Colonic mucosa (tissue), 4 donors: ENCODE results near the gene C1QTNF7. TPM values are rescaled to one million over a fixed set of nuclear protein-coding genes. Genes with fewer than 3 reads are reported as not detected.

Experiments used
- DNase-seq: peaks from one replicate; pipeline ENCODE4 v3.0.0-alpha.2; 2020
- H3K27ac ChIP-seq: fragments of 200-600 bp; one replicate; pipeline ENCODE4 v1.8.0; 2021
- H3K27me3 ChIP-seq: fragments of 200-600 bp; one replicate; pipeline ENCODE4 v1.8.0; 2021
- H3K36me3 ChIP-seq: fragments of 200-600 bp; one replicate; pipeline ENCODE4 v1.8.0; 2021
- H3K4me1 ChIP-seq: fragments of 200-600 bp; one replicate; pipeline ENCODE4 v1.8.0; 2021; ENCODE audit warnings: mild to moderate bottlenecking
- H3K4me3 ChIP-seq: fragments of 200-600 bp; one replicate; pipeline ENCODE4 v1.8.0; 2021
- H3K9ac ChIP-seq, 2 donors: one replicate each; pipeline ENCODE4 v1.7.0; 2013; ENCODE audit warnings: control low read depth in 2 of 2, low read depth in 2 of 2, low read length in 2 of 2
- H3K9me3 ChIP-seq: fragments of 200-600 bp; one replicate; pipeline ENCODE4 v1.8.0; 2021
- CTCF ChIP-seq: fragments of 200-600 bp; IDR thresholded peaks from one replicate; pipeline ENCODE4 v1.8.0; 2022; ENCODE audit warnings: antibody characterized with exemption, mild to moderate bottlenecking
- intact Hi-C: fragments of 100-400 bp; cut with DNase I; formaldehyde crosslinking; loops from one replicate; pipeline ENCODE4 v1.14.1; 2022
- total RNA-seq, 2 donors: library from RNA; stranded (reverse); fragmentation: NEBNext Ultra II Directional in 1 of 2; extraction: Animal tissue kit (Norgen Biotek cat#: 25700) in 1 of 2; gene quantifications; one replicate each; pipeline ENCODE4 v1.2.1, GENCODE V29; 2021
- donor health status: healthy.
- donor health status: DM: no; HTN: no; CAD: no.
- donor health status: DM: no; HTN: no; CAD: no.

The C1QTNF7 gene
- total RNA-seq, 2 donors from 2014 or later = 0.94 to 4.2 TPM

DNA sequence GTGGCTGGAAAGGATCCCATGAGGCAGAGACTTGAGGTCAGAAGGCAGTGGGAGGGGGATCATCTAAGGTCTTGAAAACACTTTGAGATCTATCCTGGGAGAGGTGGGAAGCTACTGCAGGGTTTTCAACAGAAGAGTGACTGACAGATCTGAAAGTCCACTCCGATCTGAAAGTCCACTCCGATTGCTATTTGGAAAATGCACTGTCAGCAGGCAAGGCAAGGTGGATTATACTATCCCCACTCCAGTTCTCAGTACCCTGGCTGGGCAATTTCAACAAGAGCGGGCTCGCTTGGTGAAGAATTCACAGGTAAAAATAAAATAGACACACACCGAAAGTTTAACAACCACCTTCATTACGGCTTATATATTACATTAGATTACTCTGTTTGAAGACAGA, 42.3 kb upstream of the C1QTNF7 start:
- intact Hi-C loops = no loop called here
- no peak for DNase-seq
- Histone ChIP-seq H3K9ac (no peak overlapping the region), H3K36me3 (no peaks in the 10 kb centered on the region), H3K4me1 (no peaks in the 10 kb centered on the region), H3K27ac (no peak overlapping the region), H3K4me3 (no peak overlapping the region), H3K27me3 (no peaks in the 10 kb centered on the region), H3K9me3 (no peaks in the 10 kb centered on the region)
- no peak for TF ChIP-seq CTCF

DNA sequence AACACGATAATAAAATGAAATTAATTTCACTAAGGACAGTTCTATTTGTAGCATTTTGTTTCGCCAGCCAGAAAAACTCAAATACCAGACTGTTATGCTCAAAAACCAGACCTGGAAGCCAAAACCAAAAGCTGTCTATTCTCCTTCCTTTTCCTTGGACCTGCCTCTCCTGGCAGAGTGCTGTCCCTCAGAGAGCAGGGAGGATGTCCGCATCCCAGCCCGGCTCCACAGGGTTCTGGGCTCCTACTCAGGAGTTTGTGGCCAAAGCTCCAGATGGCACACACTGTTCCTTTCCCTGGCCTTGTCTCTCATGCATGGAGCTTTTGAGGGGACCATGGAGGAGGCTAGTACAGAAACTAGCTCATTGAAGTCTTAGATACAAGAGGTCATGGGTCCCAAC, 41.9 kb upstream of the C1QTNF7 start:
- TF ChIP-seq CTCF = no peak
- intact Hi-C loops = no loop called here
- no peak overlapping the region for H3K4me3 ChIP-seq
- H3K36me3 ChIP-seq = no peaks in the 10 kb centered on the region
- no peak overlapping the region for H3K9ac ChIP-seq
- no peak for DNase-seq
- H3K4me1 ChIP-seq = no peaks in the 10 kb centered on the region
- no peak overlapping the region for H3K27ac ChIP-seq
- no peaks in the 10 kb centered on the region for H3K27me3 ChIP-seq
- H3K9me3 ChIP-seq = no peaks in the 10 kb centered on the region

- Histone ChIP-seq H3K36me3 (no peaks in the 10 kb centered on the region), H3K4me1 (no peaks in the 10 kb centered on the region), H3K27ac (no peak overlapping the region), H3K27me3 (no peaks in the 10 kb centered on the region), H3K9me3 (no peaks in the 10 kb centered on the region), H3K9ac (no peak overlapping the region), H3K4me3 (no peak overlapping the region)
- intact Hi-C loops = no loop called here
- DNase-seq = no peak
- TF ChIP-seq CTCF = no peak
These were observed 37.3 kb upstream of the C1QTNF7 start for GRCh38 chr4:15390494-15390893.

DNA sequence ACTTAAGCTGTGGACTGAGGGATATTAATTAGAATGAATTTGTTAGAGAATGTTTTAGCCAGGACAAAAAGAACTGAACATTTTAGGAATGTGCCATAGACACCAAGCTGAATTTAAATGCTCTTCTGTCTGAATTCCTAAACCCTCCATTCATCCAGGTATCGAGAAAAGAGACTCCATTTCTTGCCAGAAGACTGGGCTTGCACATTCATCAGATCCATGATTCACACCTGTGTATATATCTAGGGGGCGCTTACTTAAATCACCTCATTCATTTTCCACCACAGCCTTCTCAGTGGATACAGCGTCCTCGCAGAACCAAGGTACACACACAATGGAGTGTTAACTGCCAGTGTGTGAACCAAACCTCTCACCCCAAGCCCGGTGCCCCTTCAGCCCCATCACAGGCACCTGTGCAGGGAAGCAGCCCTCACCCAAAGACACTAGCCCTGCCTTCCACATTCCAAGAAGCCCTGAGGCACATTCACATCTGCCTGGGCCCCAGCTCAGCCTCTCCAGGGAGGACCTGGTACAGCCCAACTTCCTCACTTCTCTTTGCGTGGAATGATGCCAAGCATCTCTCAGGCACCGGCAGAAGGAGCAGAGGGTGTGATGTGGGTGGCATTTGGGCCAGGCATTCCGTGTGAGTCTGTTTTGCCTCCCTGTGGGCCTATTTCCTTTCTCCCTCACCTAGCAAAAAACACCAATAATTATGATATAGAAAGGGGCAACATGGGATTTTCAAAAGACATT, 35.6 kb upstream of the C1QTNF7 start:
- H3K4me3 ChIP-seq = no peak overlapping the region
- H3K4me1 ChIP-seq = no peaks in the 10 kb centered on the region
- no peaks in the 10 kb centered on the region for H3K27me3 ChIP-seq
- no peak for DNase-seq
- H3K9me3 ChIP-seq = no peaks in the 10 kb centered on the region
- H3K9ac ChIP-seq = no peak overlapping the region
- TF ChIP-seq CTCF = no peak
- no peak overlapping the region for H3K27ac ChIP-seq
- intact Hi-C loops = no loop called here
- H3K36me3 ChIP-seq = no peaks in the 10 kb centered on the region

GRCh38 chr4:15395311-15395710, 32.5 kb upstream of the C1QTNF7 start:
- Histone ChIP-seq H3K27me3 (no peaks in the 10 kb centered on the region), H3K36me3 (no peaks in the 10 kb centered on the region), H3K9ac (no peak overlapping the region), H3K9me3 (no peaks in the 10 kb centered on the region), H3K27ac (no peak overlapping the region), H3K4me1 (no peaks in the 10 kb centered on the region), H3K4me3 (no peak overlapping the region)
- DNase-seq = no peak
- TF ChIP-seq CTCF = no peak
- intact Hi-C loops = loop anchor here (5.0 kb wide), 1 partner anchor 158 kb away; no protein-coding TSS in a partner anchor
